GM18907 (cell line): ENCODE measurements around the gene FGF19.

ENCODE experiments used
- ATAC-seq: cut with Tn5 transposase; IDR thresholded peaks from one replicate; pipeline ENCODE4 v1.9.1; 2021; ENCODE audit warnings: mild to moderate bottlenecking, moderate library complexity; ENCODE audit not compliant: unreplicated experiment

The FGF19 gene

DNA sequence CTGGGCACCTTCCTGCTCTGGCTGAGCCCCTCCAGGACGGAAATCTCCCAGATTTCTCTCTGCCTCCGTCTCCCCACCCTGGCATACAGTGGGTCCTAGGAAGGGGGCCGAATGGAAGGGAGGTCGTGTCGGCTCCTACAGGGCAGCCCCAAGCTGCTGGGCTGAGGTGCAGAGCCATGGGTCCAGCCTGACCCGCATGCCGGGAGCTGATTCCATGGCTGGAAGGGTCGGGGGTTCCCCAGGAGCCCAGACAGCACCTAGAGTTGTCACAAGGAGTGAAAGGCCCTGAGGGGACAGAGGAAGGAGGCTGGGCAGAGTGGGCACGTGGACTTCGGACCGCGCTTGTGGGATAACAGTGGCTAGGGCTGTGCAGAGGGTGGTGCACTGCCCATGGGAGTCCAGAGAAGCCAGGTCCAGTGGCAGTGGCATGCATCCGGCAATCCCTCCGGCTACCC is 46.3 kb downstream of the FGF19 start:
- ATAC-seq = no peak

DNA sequence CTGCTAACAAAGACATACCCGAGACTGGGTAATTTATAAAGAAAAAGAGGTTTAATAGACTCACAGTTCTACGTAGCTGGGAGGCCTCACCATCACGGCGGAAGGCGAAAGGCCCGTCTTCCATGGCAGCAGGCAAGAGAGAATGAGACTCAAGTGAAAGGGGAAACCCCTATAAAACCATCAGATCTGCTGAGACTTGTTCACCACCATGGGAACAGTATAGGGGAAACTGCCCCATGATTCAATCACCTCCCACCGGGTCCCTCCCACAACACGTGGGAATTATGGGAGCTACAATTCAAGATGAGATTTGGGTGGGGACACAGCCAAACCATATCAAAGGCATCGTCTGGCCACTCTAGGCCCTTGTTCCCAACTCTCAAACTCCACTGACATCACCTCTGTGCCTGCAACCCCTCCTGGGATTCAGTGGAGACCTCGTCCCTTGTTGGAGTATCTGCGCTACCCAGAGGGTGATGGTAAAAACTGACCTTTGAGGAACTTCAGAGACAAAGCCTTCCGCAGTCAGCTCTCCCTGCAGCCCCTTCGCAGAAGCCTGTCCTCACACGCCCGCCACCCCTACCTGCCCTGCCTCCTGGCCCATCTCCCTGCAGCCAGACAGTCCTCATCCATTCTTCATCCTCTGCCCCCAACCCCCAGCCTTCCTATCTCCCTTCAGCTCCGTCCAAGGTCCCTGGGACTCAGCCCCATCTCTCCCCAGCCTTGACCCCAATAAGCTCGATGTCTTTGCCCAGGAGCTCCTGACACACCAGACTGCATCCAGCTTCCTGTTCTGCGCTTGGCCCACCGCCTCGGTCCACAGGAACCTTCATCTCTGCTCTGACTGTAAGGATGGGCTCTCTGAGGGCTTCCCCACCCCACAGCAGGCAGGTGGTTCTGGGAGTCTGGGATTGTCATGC is 47.0 kb downstream of the FGF19 start:
- no peak for ATAC-seq

DNA sequence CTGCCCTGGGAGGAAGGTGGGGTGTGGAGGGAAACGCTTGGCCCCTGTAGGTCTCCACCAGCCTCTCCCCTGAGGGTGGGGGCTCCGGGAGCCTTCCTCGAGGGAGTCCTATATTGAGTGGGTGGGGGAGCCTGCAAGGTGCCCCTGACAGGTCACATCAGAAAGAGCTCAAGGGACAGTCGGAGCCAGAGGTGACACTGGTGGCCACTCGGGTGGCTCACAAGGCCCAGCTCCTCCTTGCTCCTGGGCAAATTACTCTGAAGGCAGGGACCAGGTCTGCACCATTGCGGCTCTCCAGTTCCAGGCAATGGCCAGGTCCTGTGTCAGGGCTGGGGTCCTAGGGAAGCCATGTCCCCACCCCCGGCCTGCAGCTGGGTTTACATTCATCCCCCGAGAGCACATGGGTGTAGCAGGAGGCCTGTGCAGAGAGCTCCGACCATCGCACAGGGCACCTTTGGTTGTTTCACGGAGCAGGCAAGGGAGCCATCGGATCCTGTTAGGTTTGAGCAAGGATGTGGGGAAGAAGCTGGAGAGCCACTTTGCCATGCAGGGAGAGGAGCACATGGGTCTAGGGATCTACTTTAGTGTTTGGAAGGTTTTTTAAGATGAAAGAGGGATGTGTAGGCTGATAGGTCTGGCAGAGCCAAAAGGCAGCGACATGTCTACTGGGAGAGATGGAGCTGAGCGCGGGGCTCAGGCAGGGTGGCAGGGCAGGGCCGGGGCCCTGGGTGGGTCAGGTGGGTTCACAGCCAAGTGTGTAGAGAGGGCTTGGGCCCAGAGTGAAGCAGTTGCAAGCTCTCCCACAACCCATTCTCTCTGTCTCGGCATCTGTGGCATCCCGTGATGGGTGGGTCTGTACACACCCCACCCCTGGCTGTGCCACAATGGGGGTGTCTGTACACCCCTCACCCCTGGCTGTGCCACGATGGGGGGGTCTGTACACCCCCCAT is 48.1 kb downstream of the FGF19 start:
- ATAC-seq = no peak

DNA sequence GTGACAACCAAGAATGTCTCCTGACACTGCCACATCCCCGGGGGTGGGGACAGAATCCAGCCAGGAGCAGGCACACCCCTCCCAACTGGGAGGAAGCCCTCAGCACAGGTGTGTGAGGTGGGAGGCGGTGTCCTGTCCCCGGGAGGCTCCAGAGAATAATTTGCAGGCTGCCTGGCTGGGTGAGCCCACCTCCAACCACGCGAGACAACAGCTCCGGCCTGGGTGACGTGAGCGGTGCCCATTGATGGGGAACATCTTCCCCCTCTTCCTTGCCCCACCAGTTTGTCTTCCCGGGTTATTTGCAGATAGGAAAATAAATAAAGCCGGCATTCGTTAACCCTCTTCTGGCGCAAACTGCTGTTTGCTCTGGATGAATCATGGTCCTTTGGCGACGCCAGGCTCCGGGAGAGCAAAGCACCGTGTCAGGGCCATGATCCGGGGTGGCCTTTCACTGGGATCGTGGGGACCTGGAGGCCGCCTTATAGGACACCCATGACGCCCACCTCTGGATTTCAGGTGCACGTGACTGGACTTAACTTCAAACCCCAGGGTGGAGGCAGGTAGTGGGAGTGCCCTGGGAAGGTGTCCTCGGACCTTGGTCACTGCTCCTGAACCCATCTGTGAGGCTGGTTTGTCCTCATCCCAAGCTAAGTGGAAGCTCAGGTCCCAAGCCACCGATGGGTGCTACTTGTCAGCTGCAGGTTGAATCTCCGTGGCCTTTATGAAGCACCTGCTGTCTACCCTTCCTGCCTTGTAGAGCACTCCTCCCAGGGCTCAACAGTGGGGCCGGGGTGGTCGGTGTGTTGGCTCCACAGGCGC is 49.0 kb downstream of the FGF19 start:
- ATAC-seq = no peak

DNA sequence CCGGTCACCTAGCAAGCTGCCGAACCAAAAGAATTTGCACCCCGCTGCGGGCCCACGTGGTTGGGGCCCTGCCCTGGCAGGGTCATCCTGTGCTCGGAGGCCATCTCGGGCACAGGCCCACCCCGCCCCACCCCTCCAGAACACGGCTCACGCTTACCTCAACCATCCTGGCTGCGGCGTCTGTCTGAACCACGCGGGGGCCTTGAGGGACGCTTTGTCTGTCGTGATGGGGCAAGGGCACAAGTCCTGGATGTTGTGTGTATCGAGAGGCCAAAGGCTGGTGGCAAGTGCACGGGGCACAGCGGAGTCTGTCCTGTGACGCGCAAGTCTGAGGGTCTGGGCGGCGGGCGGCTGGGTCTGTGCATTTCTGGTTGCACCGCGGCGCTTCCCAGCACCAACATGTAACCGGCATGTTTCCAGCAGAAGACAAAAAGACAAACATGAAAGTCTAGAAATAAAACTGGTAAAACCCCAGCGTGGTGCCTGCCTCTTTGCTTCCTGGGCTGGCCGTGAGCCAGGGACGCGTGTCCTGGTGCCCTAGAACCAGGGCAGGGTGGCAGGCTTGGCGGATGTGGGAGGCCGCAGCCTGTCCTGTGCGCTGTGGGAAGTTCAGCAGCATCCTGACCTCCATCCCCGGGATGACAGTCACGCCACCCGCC is 49.7 kb downstream of the FGF19 start:
- ATAC-seq = no peak

DNA sequence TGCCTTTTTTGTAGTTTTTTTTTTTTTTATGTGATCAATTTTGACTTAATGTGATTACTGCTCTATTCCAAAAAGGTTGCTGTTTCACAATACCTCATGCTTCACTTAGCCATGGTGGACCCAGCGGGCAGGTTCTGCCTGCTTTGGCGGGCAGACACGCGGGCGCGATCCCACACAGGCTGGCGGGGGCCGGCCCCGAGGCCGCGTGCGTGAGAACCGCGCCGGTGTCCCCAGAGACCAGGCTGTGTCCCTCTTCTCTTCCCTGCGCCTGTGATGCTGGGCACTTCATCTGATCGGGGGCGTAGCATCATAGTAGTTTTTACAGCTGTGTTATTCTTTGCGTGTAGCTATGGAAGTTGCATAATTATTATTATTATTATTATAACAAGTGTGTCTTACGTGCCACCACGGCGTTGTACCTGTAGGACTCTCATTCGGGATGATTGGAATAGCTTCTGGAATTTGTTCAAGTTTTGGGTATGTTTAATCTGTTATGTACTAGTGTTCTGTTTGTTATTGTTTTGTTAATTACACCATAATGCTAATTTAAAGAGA is 50.3 kb downstream of the FGF19 start:
- no peak for ATAC-seq

DNA sequence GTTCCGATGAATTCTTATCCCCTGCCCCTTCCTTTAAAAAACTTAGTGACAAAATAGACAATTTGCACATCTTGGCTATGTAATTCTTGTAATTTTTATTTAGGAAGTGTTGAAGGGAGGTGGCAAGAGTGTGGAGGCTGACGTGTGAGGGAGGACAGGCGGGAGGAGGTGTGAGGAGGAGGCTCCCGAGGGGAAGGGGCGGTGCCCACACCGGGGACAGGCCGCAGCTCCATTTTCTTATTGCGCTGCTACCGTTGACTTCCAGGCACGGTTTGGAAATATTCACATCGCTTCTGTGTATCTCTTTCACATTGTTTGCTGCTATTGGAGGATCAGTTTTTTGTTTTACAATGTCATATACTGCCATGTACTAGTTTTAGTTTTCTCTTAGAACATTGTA is 50.8 kb downstream of the FGF19 start:
- no peak for ATAC-seq

DNA sequence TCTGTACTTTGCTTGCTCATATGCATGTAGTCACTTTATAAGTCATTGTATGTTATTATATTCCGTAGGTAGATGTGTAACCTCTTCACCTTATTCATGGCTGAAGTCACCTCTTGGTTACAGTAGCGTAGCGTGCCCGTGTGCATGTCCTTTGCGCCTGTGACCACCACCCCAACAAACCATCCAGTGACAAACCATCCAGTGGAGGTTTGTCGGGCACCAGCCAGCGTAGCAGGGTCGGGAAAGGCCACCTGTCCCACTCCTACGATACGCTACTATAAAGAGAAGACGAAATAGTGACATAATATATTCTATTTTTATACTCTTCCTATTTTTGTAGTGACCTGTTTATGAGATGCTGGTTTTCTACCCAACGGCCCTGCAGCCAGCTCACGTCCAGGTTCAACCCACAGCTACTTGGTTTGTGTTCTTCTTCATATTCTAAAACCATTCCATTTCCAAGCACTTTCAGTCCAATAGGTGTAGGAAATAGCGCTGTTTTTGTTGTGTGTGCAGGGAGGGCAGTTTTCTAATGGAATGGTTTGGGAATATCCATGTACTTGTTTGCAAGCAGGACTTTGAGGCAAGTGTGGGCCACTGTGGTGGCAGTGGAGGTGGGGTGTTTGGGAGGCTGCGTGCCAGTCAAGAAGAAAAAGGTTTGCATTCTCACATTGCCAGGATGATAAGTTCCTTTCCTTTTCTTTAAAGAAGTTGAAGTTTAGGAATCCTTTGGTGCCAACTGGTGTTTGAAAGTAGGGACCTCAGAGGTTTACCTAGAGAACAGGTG is 51.8 kb downstream of the FGF19 start:
- ATAC-seq = no peak

DNA sequence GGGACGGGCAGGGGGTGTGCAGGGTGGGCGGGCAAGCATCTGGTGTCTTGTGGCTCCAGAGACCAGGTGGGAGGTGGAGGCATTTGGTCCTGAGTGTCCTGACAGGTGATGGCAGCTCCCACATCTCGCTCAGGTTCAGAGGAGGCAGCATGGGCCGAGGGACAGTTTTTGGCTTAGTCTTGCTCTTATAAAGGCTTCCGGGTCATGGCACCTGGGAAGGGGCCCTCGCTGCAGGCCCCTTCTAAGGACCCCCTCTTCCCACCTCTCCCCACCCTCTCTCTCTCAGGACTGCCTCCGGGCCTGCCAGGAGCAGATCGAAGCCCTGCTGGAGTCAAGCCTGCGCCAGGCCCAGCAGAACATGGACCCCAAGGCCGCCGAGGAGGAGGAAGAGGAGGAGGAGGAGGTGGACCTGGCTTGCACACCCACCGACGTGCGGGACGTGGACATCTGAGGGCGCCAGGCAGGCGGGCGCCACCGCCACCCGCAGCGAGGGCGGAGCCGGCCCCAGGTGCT is 52.9 kb downstream of the FGF19 start:
- ATAC-seq = no peak

DNA sequence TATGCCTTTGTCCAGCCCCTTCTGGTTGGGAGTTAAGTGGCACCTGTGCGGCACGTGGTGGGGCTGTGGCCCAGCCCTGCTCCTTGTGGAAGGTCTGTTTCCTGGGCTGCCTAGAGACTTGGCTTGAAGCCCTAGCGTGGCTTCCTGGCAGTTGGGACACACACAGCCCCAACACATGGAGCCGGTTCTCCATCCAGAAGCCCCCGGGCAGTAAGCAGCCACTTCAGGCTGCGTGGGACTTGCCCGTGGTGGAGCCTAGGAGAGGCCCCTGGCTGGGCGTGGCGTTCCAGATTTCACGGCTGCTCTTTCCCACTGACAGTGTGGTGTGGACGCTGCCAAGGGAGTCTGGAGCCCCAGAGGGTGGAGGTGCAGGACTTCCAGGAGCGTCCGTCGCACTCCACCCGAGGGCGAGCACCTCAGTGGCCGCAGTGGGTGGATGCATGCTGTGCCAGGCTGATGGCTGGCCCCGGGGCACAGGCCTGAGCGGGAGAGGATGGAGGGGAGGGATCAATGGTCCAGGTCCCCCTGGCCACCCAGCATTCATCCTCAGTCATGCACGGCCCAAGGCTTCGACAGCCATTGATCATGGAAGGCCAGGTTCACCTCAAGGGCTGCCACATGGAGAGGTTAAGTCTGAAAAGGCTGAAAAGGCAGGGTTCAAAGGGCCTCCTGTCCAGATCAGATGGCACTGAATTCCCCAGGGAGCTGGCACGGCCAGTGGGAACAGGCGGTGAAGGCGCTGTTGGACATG is 53.6 kb downstream of the FGF19 start:
- ATAC-seq = no peak

DNA sequence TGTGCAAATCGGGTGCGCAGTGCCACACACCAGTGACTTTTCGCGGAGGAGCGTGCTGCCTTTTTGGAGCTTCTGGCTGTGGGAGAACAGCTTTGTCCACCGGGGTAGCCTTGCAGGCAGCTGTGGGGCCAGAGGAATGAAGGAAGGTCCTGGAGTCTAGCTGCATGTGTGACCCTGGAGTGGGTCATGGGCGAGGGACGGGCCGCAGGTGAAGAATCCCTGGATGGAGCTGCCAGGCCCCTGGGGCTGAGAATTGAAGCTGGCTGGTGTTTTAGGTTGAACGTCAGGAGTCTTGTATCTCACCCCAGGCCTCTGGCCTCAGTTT is 54.3 kb downstream of the FGF19 start:
- ATAC-seq = no peak

DNA sequence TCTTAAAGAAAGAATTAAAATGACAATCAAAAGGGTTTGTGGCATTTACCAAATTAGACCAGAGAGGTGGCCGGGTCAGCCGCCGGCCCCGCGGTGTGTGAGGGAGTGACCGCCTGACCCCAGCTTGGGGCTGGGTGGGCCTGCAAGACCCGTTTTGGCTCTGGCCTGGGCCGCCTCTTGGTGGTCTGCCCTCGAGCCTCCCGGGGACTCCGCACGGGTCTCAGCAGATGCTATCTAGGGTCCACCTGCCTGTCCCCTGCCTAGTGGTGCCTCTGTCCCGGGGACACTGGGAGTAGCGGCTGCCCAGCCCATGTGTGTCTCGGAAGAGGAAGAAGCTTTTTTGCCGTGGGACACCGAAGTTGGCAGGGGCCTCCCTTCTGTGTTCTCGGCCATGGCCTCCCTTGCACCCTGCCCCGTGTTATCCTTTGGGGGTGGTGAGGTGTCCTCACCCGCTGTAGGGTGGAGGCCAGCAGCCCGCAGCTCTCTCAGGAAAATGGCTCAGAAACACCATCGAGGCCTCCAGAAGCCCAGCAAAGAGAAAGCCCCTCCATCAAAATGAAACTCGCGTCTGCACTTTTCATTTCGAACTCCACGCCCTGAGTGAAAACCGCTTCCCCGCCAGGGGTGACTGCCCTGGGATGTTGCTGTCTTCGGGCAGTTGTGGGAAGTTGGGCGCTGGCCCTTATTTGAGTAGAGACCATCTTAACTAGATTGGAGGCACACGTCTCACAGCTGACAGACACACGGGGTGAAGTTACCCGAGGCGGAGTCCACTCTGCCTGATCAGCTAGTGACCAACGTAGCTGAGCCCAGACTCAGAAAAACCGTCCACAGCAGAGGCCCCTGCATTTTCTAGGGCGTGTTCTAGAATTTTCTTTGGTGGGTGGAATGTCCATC is 54.9 kb downstream of the FGF19 start:
- no peak for ATAC-seq
